HEK293 (cell line): ENCODE data around the gene CYP27B1.

Experiments used
- CTCF ChIA-PET: fragments of 350-600 bp; formaldehyde crosslinking; extraction: SDS; loops from one replicate; lab custom pipeline; 2021; ENCODE audit warnings: antibody characterized with exemption; lab: Yijun Ruan, JAX
- POLR2A ChIA-PET: fragments of 300-600 bp; formaldehyde crosslinking; extraction: SDS; loops from one replicate; lab custom pipeline; 2020; ENCODE audit warnings: antibody characterized with exemption, inconsistent platforms; lab: Yijun Ruan, JAX
- H3K27ac ChIP-seq: fragments of 200-500 bp; sonication (Bioruptor generic); 2 replicates; pipeline ENCODE4 v1.5.1; 2014; ENCODE audit warnings: low read depth, low read length, control low read depth, inconsistent platforms; ENCODE audit errors: extremely low read depth
- H3K36me3 ChIP-seq, 2 experiments: fragments of 200-500 bp in 1 of 2; sonication (Bioruptor generic) in 1 of 2; 1 replicate in 1 of 2; 2 replicates in 1 of 2; pipeline ENCODE4 v1.5.1; 2014 to 2017; ENCODE audit warnings: inconsistent platforms in 2 of 2, low read length in 2 of 2; ENCODE audit not compliant: control insufficient read depth in 2 of 2, insufficient read depth in 1 of 2
- H3K4me1 ChIP-seq: fragments of 200-500 bp; sonication (Bioruptor generic); 2 replicates; pipeline ENCODE4 v1.5.1; 2014; ENCODE audit warnings: mild to moderate bottlenecking, low read length, inconsistent platforms; ENCODE audit not compliant: control insufficient read depth, insufficient read depth
- H3K4me3 ChIP-seq: 2 replicates; pipeline ENCODE4 v1.5.1; 2011; ENCODE audit warnings: low read depth, mild to moderate bottlenecking, control low read depth, low read length, moderate library complexity
- H3K9me3 ChIP-seq: fragments of 200-500 bp; sonication (Bioruptor generic); 2 replicates; pipeline ENCODE4 v1.5.1; 2014; ENCODE audit warnings: low read depth, low read length, inconsistent platforms; ENCODE audit not compliant: control insufficient read depth, insufficient read depth
- EGR2 ChIP-seq: fragments of 450-650 bp; formaldehyde crosslinking; IDR thresholded peaks from 2 replicates; pipeline ENCODE4 v1.5.1; 2016; ENCODE audit warnings: low read depth, missing biosample characterization, missing genetic modification characterization
- GLI2 ChIP-seq: fragments of 450-650 bp; formaldehyde crosslinking; IDR thresholded peaks from 2 replicates; pipeline ENCODE4; 2017; ENCODE audit warnings: missing biosample characterization, missing genetic modification characterization, low read depth, borderline replicate concordance
- SCRT2 ChIP-seq: fragments of 450-650 bp; formaldehyde crosslinking; IDR thresholded peaks from 2 replicates; pipeline ENCODE4 v1.5.1; 2016; ENCODE audit warnings: missing biosample characterization, missing genetic modification characterization
- ZBTB48 ChIP-seq: fragments of 450-650 bp; formaldehyde crosslinking; IDR thresholded peaks from 2 replicates; pipeline ENCODE4 v1.5.1; 2016; ENCODE audit warnings: missing biosample characterization, missing genetic modification characterization
- ZNF223 ChIP-seq: fragments of 450-650 bp; formaldehyde crosslinking; IDR thresholded peaks from 2 replicates; pipeline ENCODE4 v1.5.1; 2016; ENCODE audit warnings: missing biosample characterization, missing genetic modification characterization
- ZNF23 ChIP-seq: fragments of 450-650 bp; formaldehyde crosslinking; IDR thresholded peaks from 2 replicates; pipeline ENCODE4 v1.5.1; 2016; ENCODE audit warnings: missing biosample characterization, missing genetic modification characterization, borderline replicate concordance
- ZNF266 ChIP-seq: fragments of 450-650 bp; formaldehyde crosslinking; IDR thresholded peaks from 2 replicates; pipeline ENCODE4 v1.5.1; 2016; ENCODE audit warnings: missing biosample characterization, missing genetic modification characterization, low read depth
- ZNF426 ChIP-seq: fragments of 450-650 bp; formaldehyde crosslinking; IDR thresholded peaks from 2 replicates; pipeline ENCODE4 v1.5.1; 2017; ENCODE audit warnings: missing biosample characterization, missing genetic modification characterization, mild to moderate bottlenecking, inconsistent platforms, moderate library complexity
- ZNF433 ChIP-seq: fragments of 450-650 bp; formaldehyde crosslinking; IDR thresholded peaks from 2 replicates; pipeline ENCODE4 v1.5.1; 2016; ENCODE audit warnings: missing biosample characterization, missing genetic modification characterization, low read depth
- ZNF549 ChIP-seq: fragments of 450-650 bp; IDR thresholded peaks from 2 replicates; pipeline ENCODE4 v1.5.1; 2018; ENCODE audit warnings: missing biosample characterization, missing genetic modification characterization, mild to moderate bottlenecking, inconsistent platforms, moderate library complexity
- TF ChIP-seq, protein P1 (sequence below): fragments of 450-650 bp; formaldehyde crosslinking; IDR thresholded peaks from 2 replicates; pipeline ENCODE4 v1.5.1; 2016; ENCODE audit warnings: missing biosample characterization, missing genetic modification characterization
- TF ChIP-seq, protein P2 (sequence below): fragments of 450-650 bp; formaldehyde crosslinking; IDR thresholded peaks from 2 replicates; pipeline ENCODE4 v1.5.1; 2016; ENCODE audit warnings: missing biosample characterization, missing genetic modification characterization
- TF ChIP-seq, protein P3 (sequence below): fragments of 450-650 bp; formaldehyde crosslinking; IDR thresholded peaks from 2 replicates; pipeline ENCODE4 v1.5.1; 2016; ENCODE audit warnings: missing biosample characterization, missing genetic modification characterization
- TF ChIP-seq, protein P4 (sequence below): fragments of 450-650 bp; formaldehyde crosslinking; IDR thresholded peaks from 2 replicates; pipeline ENCODE4 v1.5.1; 2016; ENCODE audit warnings: missing biosample characterization, missing genetic modification characterization, low read depth

CYP27B1 gene

DNA sequence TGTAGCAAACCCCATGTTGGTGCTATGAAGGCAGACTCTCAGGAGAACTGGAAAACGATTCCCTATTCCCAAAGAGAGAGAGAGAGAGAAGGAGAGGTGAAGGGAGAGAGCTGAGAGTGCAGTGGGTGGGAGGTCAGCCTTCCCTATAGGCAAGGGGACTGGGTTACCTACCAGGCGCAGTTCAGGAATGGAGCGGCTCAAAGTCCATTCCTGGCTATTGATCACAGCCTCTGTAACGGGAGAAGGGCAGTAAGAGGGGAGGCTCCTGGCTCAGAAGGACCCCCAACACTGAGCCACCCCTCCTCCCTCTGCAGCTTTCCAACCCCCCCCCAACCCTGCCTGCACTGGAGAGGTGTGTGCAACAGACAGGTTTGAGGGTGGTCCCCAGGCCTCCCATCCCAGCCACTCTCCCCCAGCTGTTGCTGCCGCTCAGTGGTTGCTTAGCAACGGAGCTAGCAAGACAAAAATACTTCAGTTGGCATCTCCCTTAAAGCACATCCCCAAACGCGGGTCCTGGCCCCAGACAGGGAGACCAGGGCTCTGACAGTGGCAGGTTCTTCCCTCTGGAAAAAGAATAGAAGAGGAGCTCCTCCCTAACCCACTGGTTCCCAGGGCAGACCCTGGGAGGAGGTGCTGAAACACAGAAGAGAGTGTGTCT lies 31.6 kb downstream of the CYP27B1 start:
- Histone ChIP-seq H3K4me3 (no peak overlapping the region), H3K9me3 (no peaks in the 10 kb centered on the region), H3K36me3 (no peaks in the 10 kb centered on the region), H3K4me1 (peaks cover 6% of the 10 kb centered on the region; the same call in 1 of the 2 replicates), H3K27ac (no peak overlapping the region)
- CTCF ChIA-PET: interaction anchor here (0.5 to 4.8 kb wide), 10 partner anchors 10 to 433 kb away, joined by 3 to 55 read pairs (median 3); no protein-coding TSS in a partner anchor
- POLR2A ChIA-PET: interaction anchor here (0.7 to 1.6 kb wide), 3 partner anchors 9 to 12 kb away, joined by 3 to 8 read pairs (median 6); partner anchors contain the start of gene TSPAN31
- peak; percentile 62 for TF ChIP-seq SCRT2 (tag by site-specific recombination)
- TF ChIP-seq ZNF433 (tag by site-specific recombination): no peak
- no peak for TF ChIP-seq ZNF266
- TF ChIP-seq ZBTB48: 0 out of 2 replicates have a peak, but pooled peaks have one; percentile 25

DNA sequence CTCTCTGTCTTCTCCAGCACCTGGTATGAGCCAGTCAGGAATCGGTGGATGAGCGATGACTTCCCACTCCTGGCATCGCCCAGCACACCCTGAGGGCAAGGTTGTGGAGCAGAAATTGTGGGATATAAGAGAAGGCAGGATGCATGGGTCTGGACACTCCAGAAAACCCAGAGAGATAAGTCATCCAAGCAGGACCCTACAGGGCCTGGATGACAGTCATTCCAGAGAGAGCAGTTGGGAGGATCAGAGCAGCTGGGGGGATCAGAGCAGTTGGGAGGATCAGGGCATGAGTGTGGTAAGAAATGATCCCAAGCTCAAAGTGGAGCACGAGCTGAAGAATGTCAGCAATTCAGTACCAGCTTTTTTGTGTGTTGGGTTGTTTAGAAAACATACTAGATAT lies 32.3 kb downstream of the CYP27B1 start:
- CTCF ChIA-PET: interaction anchor here (0.6 to 4.8 kb wide), 7 partner anchors 9 to 271 kb away, joined by 3 to 55 read pairs (median 5); partner anchors contain the start of gene B4GALNT1
- Histone ChIP-seq H3K9me3 (no peaks in the 10 kb centered on the region), H3K27ac (no peak overlapping the region), H3K4me1 (peaks cover 6% of the 10 kb centered on the region; the same call in 1 of the 2 replicates), H3K4me3 (no peak overlapping the region), H3K36me3 (no peaks in the 10 kb centered on the region)
- POLR2A ChIA-PET: interaction anchor here (0.6 to 1.6 kb wide), 2 partner anchors 8 to 10 kb away, joined by 3 to 8 read pairs; no protein-coding TSS in a partner anchor
- TF ChIP-seq ZNF549 (tag by site-specific recombination) (no peak), ZNF426 (tag by site-specific recombination) (no peak), ZNF23 (tag by site-specific recombination) (no peak), ZNF223 (tag by site-specific recombination) (no peak), EGR2 (tag by site-specific recombination) (no peak), ZNF266 (no peak), GLI2 (no peak), ZNF433 (tag by site-specific recombination) (no peak)
- TF ChIP-seq, protein P1, sequence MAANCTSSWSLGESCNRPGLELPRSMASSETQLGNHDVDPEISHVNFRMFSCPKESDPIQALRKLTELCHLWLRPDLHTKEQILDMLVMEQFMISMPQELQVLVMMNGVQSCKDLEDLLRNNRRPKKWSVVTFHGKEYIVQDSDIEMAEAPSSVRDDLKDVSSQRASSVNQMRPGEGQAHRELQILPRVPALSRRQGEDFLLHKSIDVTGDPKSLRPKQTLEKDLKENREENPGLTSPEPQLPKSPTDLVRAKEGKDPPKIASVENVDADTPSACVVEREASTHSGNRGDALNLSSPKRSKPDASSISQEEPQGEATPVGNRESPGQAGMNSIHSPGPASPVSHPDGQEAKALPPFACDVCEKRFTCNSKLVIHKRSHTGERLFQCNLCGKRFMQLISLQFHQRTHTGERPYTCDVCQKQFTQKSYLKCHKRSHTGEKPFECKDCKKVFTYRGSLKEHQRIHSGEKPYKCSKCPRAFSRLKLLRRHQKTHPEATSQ (tag by site-specific recombination): no peak
- TF ChIP-seq, protein P2, sequence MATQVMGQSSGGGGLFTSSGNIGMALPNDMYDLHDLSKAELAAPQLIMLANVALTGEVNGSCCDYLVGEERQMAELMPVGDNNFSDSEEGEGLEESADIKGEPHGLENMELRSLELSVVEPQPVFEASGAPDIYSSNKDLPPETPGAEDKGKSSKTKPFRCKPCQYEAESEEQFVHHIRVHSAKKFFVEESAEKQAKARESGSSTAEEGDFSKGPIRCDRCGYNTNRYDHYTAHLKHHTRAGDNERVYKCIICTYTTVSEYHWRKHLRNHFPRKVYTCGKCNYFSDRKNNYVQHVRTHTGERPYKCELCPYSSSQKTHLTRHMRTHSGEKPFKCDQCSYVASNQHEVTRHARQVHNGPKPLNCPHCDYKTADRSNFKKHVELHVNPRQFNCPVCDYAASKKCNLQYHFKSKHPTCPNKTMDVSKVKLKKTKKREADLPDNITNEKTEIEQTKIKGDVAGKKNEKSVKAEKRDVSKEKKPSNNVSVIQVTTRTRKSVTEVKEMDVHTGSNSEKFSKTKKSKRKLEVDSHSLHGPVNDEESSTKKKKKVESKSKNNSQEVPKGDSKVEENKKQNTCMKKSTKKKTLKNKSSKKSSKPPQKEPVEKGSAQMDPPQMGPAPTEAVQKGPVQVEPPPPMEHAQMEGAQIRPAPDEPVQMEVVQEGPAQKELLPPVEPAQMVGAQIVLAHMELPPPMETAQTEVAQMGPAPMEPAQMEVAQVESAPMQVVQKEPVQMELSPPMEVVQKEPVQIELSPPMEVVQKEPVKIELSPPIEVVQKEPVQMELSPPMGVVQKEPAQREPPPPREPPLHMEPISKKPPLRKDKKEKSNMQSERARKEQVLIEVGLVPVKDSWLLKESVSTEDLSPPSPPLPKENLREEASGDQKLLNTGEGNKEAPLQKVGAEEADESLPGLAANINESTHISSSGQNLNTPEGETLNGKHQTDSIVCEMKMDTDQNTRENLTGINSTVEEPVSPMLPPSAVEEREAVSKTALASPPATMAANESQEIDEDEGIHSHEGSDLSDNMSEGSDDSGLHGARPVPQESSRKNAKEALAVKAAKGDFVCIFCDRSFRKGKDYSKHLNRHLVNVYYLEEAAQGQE (tag by site-specific recombination): no peak
- TF ChIP-seq, protein P3, sequence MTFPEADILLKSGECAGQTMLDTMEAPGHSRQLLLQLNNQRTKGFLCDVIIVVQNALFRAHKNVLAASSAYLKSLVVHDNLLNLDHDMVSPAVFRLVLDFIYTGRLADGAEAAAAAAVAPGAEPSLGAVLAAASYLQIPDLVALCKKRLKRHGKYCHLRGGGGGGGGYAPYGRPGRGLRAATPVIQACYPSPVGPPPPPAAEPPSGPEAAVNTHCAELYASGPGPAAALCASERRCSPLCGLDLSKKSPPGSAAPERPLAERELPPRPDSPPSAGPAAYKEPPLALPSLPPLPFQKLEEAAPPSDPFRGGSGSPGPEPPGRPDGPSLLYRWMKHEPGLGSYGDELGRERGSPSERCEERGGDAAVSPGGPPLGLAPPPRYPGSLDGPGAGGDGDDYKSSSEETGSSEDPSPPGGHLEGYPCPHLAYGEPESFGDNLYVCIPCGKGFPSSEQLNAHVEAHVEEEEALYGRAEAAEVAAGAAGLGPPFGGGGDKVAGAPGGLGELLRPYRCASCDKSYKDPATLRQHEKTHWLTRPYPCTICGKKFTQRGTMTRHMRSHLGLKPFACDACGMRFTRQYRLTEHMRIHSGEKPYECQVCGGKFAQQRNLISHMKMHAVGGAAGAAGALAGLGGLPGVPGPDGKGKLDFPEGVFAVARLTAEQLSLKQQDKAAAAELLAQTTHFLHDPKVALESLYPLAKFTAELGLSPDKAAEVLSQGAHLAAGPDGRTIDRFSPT (tag by site-specific recombination): no peak
- TF ChIP-seq, protein P4, sequence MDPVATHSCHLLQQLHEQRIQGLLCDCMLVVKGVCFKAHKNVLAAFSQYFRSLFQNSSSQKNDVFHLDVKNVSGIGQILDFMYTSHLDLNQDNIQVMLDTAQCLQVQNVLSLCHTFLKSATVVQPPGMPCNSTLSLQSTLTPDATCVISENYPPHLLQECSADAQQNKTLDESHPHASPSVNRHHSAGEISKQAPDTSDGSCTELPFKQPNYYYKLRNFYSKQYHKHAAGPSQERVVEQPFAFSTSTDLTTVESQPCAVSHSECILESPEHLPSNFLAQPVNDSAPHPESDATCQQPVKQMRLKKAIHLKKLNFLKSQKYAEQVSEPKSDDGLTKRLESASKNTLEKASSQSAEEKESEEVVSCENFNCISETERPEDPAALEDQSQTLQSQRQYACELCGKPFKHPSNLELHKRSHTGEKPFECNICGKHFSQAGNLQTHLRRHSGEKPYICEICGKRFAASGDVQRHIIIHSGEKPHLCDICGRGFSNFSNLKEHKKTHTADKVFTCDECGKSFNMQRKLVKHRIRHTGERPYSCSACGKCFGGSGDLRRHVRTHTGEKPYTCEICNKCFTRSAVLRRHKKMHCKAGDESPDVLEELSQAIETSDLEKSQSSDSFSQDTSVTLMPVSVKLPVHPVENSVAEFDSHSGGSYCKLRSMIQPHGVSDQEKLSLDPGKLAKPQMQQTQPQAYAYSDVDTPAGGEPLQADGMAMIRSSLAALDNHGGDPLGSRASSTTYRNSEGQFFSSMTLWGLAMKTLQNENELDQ (tag by site-specific recombination): no peak
